HG02943 (cell line): ENCODE data around the gene OR52J3.
"Not testable (repeated sequence)": the region's sequence is repeated elsewhere in the genome, so short reads cannot be mapped to it uniquely, and the experiment has no call there.

Experiments
- ATAC-seq: cut with Tn5 transposase; IDR thresholded peaks from one replicate; pipeline ENCODE4 v1.9.1; 2021; ENCODE audit warnings: mild to moderate bottlenecking, low read depth, moderate library complexity; ENCODE audit not compliant: unreplicated experiment

OR52J3 gene

DNA sequence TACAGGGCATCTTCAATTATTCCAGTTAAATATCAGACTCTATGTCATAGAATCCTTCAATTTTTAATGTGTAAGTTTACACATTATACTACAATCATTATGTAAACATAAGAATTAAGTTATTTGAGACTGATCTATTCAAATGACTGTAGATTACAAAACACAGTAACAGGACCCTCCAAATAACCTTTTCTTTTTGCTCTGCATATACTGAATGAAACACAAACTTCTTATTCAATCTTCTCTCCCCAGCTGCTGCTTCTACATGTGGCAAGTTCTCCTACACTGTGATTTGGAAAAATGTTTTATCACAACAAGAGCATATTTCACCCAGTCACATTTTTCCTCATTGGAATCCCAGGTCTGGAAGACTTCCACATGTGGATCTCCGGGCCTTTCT, at the start of gene OR52J3:
Gene OR52J3, plus strand, starts transcription at position 301 of the 400 bp plus-strand sequence. Its CDS starts 0 bp downstream, at position 301.
- no peak for ATAC-seq

DNA sequence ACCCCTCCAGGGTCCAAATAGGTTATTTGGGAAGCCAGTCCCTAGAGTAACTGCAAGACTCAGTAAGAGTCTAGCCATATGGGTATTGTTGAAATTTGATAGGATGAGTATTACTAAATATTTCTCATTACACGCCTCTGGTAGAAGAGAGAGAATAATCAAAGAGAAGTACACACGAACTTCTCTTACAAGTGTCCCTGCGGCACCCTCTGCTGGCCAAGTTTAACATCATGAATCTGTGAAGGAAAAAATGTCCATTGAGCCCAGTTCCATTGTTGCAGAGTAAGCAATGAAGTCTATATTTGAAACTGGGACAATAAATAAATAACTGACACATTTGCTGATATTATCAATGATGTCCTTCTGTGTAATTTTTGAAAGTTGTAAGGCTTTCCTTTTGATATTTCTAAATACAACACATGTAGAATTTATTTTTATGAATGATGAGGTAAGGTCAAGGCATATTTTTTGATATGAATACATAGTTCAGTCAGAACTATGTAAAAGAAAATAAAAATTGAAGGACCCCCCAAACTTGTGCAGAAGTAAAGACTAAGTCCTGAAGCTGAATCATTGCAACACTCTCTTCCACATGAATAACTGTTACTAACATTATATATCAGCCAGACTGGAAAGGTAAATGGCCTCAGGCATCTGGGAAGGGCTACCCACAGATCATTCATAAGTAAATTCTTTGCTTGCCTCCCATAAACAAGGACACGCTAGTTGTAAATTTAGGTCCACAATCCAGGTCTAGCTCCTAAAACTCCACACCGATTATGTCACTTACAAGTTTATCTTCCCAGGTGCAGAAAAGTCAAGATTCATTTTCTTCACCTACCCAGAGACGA, 41.7 kb upstream of the OR52J3 start:
- no peak for ATAC-seq

DNA sequence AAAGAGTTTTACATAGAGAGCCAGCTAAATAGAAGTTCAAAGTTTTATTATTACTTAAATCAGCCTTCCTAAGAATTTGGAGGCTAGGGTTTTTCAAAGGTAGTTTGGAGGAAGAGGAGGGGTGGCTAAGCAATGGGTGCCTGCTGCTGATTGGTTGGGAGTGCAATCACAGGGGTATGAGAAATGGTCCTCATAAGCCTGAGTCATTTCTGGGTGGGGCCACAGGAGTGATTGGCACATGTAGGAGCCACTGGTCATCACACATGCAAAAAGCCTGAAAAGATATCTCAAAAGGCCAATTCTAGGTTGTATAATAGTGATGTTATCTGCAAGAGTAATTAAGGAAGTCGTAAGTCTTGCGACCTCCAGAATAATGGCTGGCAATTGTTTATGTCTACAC, 38.8 kb upstream of the OR52J3 start:
- ATAC-seq, result no peak

DNA sequence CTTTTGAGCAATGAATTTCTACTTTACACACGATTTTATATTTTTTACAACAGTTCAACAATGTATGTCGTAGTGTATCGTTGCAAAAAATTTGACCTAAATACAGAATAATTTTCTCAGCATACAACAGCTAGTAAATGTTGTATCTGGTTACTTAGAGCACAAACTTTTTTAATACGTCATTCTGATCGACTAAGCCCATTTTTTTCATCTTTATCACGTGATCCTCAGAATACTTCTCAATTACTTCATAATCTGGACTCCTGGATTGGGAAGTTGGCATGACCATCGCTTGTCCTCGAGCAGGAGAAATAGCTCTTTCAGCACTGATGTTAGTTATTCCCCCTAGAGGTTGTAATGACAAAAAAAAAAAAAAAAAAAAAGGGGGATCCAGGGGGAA, 35.1 kb upstream of the OR52J3 start:
- ATAC-seq, result no peak

DNA sequence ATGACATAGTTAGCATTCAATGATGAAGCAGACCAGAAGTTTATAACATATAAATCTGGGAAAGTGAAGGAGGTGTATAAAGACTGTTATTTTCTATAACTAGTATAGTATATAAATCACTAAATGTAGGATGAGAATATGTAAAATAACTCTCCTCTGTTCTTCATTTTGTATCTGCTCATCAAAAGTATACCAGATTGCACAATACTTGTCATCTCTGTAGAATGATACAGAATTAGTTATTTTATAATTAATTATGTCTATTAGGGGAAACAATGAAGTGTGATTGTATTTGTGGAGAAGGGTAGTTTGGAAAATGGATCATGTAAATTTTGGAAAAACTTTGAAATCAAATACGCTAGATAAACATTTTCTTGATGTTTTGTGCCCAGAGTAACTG, 33.3 kb upstream of the OR52J3 start:
- ATAC-seq, result no peak

DNA sequence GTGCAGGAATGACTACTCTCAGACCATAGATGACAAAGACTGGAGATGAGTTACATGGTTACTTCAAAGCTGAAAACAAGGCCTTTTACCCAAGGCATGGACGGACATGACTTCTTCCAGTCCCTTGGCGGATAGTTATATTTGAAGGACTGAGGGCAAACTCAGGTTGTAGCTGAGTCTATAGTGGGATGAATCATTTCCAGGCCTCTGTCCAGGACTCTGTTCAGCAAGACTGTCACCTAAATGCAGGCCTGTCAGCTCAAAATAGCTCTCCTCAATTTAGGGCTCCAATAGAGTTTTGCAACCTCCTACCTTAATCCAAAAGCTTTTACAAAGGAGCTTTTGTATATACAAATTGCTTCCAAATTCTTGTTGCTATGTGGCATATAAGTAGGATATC, 24.3 kb upstream of the OR52J3 start:
- no peak for ATAC-seq

DNA sequence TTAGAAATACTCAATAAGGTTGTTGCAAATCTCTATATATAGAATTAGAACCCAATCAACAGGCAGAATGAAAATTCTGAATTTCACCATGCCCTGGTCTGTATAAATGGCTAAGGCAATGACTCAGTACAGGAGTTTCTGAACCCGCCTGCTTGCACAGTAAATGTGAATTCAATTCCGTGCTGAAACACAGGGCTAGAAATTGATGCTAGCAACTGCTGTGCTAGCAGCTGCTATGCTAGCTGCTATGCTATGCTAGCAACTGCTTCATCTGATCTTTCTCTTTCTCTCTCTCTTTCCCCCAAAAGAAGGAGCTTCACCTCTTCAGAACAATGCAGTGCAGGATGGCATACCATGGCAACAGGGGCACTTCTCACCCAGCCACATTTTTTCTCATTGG, 9.7 kb upstream of the OR52J3 start:
- ATAC-seq, result no peak

DNA sequence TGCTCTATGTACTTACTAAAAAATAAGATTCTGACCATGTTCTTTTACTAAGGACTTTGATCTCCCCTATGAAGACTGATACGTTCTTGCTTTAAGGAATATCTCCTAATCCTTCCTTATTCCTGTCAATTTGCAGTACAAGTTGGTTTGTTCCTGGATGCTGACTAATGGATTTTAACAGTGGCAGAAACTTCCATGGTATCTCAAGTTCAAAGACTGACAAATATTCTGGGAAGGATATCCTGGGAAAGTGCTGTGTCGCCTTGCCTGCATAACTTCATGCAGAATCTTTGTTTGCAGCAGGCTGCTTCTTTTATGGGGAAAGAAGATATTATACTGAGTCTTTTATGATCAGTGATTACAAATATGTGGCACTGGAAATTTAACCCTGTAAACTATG, 8.4 kb upstream of the OR52J3 start:
- no peak for ATAC-seq

DNA sequence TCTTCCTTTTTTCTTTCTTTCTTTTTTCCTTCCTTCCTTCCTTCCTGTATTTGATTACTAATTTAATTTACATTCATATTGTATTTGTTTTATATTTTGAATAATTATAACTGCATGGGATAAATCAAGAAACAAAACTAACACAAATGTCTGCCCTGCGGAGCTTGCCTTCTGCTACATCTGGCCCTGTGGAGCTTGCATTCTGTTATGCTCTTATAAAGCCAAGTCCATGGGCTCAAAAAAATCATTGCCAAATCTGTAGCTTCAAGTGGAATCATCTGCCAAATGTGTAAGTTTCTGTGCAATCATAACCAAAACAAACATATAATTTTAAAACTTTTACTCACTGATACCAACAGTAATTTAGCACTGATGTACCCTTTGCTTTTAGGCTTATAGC, 8.0 kb upstream of the OR52J3 start:
- ATAC-seq, result no peak

DNA sequence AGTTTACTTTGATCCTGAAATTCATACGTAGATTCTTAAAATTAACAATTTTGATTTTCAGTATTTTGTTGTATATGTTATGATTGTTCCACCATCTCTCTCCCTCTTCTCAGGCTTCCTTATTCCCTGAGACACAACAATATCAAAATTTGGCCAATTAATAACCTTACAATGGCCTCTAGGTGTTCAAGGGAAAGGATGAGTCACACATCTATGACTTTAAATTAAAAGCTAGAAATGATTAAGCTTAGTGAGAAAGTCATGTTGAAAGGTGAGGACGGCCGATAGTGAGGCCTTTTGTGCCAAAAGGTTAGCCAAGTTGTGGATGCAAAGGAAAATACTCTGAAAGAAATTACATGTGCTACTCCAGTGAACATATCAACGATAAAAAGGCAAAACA, 5.5 kb upstream of the OR52J3 start:
- ATAC-seq, result no peak

DNA sequence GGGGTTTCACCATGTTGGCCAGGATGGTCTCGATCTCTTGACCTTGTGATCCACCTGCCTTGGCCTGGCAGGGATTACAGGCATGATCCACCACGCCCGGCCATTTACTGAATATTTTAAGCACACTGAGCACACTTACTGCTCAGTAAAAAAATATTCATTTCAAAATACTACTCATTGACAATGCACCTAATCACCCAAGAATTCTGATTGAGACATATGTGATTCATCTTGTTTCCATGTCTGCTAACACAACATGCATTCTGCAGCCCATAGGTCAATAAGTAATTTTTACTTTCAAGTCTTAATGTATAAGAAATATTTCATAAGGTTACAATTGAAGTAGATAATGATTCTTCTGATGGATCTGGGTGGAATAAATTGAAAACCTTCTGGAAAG, 4.2 kb upstream of the OR52J3 start:
- ATAC-seq, result no peak

DNA sequence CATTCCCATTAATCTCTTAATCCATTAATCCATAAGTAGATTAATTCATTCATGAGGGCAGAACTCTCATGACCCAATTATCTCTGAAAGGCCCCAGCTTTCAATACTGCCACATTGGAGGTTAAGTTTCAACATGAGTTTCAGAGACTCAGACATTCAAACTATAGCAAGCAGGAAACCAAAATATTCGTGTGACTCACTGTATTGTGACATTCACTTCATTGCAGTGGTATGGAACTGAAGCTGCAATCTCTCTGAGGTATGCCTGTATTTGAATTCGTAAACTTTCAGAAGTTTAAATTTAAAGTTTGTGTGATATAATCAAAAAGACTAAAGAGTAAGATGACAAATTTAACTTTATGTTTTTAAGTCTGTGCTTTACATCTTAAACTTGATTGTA, 2.9 kb upstream of the OR52J3 start:
- ATAC-seq, result no peak

DNA sequence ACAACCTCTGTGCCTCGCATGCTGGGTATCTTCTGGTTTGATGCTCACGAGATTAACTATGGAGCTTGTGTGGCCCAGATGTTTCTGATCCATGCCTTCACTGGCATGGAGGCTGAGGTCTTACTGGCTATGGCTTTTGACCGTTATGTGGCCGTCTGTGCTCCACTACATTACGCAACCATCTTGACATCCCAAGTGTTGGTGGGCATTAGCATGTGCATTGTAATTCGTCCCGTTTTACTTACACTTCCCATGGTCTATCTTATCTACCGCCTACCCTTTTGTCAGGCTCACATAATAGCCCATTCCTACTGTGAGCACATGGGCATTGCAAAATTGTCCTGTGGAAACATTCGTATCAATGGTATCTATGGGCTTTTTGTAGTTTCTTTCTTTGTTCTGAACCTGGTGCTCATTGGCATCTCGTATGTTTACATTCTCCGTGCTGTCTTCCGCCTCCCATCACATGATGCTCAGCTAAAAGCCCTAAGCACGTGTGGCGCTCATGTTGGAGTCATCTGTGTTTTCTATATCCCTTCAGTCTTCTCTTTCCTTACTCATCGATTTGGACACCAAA, 516 bp downstream of the OR52J3 start:
- ATAC-seq, result no peak

DNA sequence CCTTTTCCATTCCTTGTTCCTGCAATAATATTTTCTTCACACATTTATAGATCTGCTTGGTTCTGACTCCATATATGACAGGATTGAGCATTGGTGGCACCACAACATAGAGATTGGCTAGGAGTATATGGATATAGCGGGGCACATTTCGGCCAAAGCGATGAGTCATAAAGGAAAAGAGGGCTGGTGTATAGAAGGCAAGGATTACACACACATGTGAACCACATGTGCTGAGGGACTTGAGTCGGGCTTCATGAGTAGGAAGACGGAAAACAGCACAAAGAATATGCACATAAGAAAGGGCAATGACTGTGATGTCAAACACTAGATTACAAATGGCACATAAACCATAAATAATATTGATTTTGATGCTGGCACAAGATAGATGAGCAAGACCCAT, 12.4 kb downstream of the OR52J3 start:
- ATAC-seq, result not testable (repeated sequence)

DNA sequence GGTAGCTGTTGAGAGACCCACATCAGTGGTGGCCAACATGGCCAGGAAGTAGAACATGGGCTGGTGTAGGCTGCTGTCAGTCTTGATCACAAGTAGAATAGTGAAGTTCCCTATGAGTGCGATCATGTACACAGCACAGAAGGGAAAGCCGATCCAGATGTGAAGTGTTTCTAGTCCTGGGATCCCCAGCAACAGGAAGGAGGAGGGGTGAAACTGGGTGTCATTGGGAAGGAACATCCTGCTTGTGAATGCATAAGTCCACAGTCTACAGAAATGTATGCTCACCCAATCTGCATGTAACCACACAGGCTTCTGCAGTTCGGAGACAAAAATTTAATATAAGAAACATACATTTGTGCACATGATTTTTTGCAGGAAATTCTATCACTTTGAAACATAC, 13.1 kb downstream of the OR52J3 start, which contains the start of gene OR52E2:
Gene OR52E2, minus strand, starts transcription at position 237 of the 400 bp plus-strand sequence. Its CDS starts 0 bp downstream, at position 237.
- no peak for ATAC-seq

DNA sequence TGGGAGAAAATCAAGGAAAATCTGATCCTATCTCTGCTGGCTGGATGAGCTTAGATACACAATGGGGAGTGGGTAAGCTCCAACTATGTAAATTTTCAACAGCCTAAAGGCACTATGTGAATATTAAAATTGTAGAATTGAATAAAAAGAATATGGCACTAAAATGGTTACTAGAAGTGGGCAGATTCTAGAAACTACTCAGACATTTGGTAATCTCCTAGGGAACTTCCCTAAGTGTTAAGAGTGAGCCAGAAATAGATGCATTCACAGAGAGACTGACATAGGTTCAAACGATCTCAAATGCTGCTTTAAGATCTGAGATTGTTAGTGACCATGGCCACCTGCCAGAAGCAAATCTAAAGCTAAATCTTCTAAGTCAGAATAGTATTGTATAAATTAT, 18.7 kb downstream of the OR52J3 start:
- no peak for ATAC-seq

DNA sequence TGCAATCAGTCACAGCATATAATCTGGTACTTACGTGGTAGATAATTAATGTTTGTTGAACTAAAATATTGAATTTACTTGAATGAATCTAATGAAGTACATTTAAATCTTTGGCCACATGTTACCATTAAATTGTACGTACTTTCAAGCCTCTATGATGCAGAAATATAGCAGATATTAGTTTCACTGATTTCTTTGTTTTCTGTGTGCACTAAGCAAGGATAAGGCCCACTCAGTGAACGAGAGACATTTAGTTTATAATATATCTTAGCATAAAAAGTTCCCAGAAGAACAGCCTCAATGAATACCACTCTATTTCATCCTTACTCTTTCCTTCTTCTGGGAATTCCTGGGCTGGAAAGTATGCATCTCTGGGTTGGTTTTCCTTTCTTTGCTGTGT, 22.9 kb downstream of the OR52J3 start, which contains the start of gene OR52E1:
Gene OR52E1, plus strand, starts transcription at position 301 of the 400 bp plus-strand sequence.
- no peak for ATAC-seq

DNA sequence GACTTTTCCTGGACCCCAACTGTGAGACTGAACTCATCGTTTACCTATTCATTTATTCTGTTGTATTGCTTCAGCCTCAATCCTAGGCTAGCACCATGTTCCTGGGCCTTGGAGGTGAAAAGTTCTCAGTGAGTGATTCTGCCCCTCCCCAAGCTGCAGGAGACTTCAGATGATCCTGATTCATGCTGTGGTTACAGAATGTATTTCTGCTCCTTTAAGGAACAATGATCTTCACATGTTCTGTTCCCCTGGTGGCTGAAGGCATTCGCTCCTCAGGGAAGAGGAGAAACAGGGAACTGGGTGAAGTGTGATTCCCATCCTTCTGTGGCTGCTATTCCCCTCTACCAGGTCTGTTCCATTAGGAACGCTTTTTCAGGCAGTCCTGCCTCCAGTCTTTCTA, 25.5 kb downstream of the OR52J3 start:
- ATAC-seq, result no peak

DNA sequence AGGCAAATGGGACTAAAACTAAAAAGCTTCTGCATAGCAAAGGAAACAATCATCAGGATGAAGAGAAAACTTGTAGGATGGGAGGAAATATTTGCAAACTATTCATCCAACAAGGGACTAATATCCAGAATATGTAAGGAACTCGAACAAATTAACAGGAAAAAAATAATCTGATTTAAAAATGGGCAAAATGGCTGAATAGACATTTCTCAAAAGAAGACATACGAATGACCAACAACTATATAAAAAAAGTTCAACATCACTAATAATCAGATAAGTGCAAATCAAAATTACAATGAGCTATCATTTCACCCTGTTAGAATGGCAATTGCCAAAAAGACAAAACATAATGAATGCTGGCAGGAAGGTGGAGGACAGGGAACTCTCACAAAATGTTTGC, 35.1 kb downstream of the OR52J3 start:
- no peak for ATAC-seq

DNA sequence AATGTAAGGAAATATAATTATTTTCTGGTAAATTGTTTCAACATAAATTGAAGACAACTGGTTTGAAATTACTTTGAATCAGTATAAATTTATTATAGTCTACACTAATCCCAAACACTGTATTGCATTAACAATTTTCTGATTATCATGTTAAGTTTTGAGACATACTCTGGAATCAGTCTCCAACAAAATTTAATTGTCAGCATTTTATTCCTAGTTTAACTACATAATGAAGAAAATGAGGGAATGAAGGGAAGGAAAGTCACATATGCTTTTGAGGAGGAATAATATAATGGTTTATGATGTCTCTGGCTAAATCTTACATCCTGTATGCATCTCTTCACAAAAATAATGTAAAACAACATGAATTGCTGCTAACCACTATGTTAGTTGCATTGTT, 37.3 kb downstream of the OR52J3 start:
- ATAC-seq, result no peak

DNA sequence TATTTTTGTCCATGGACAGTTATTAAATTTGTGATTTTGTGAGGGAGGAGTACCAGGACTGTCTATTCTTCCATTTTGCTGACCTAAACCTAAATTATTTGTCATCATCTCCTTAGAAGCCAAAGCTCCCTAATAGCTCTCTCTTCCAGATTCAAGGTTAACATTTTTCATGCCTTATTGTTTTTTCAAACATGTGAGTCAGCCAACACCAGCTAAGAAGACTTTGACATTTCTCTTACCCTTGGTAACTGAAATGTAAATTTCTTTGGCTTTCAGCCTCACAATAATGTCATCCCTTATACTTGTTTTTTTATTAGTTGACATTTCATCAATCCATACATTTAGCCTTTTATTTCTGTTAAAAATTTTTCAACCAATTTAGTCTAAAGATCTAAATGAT, 42.2 kb downstream of the OR52J3 start:
- ATAC-seq, result no peak

DNA sequence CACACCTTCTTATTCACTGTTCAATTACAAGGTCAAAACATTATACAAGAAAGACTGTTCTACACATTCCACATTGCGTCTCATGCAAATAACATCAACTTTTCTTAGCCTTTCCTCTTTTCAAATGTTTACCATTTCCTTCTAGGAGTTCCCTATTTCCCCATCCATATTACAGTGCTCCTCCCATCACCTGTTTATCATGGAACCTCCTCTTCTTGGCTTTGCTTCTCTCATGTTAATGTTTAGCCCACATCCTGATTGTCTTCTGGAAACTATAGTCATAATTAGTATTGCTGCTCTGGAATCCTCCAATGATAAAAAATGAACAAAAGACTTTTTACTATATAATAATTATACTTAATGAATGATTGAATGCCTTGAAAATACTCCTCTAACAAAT, 44.3 kb downstream of the OR52J3 start:
- no peak for ATAC-seq
